Medulla oblongata (tissue), 1 donor: Measurements from ENCODE around the gene RIMS4.

Source experiments
- DNase-seq: peaks from one replicate; pipeline ENCODE4 v3.0.0-alpha.2; 2015; ENCODE audit errors: extremely low spot score

Gene RIMS4

GRCh38 chr20:44720997-44721784, 89.2 kb downstream of the RIMS4 start:
- no peak for DNase-seq

- DNase-seq, result peak; percentile 45
Measured at GRCh38 chr20:44720621-44720996, 89.7 kb downstream of the RIMS4 start.

GRCh38 chr20:44719841-44720240, 90.5 kb downstream of the RIMS4 start:
- DNase-seq, result no peak

- no peak for DNase-seq
Measured at GRCh38 chr20:44717986-44718385, 92.4 kb downstream of the RIMS4 start.

GRCh38 chr20:44716309-44717106, 93.8 kb downstream of the RIMS4 start:
- DNase-seq, result no peak

- no peak for DNase-seq
Measured at GRCh38 chr20:44715499-44716308, 94.6 kb downstream of the RIMS4 start.

GRCh38 chr20:44714701-44715498, 95.4 kb downstream of the RIMS4 start, which contains the start of gene CCN5:
CCN5 (plus strand) TSS chr20:44715369; CDS start chr20:44715391, 22 bp downstream.
- peak; percentile 70 for DNase-seq

- DNase-seq, result no peak
Measured at GRCh38 chr20:44714102-44714700, 96.1 kb downstream of the RIMS4 start.

GRCh38 chr20:44711237-44711636, 99.1 kb downstream of the RIMS4 start:
- no peak for DNase-seq

- no peak for DNase-seq
Measured at GRCh38 chr20:44709797-44710196, 100.5 kb downstream of the RIMS4 start.

GRCh38 chr20:44709380-44709779, 101.0 kb downstream of the RIMS4 start:
- DNase-seq, result no peak

GRCh38 chr20:44707018-44707579, 103.2 kb downstream of the RIMS4 start:
- no peak for DNase-seq

GRCh38 chr20:44706301-44707017, 103.9 kb downstream of the RIMS4 start:
- DNase-seq, result no peak

- DNase-seq, result no peak
Measured at GRCh38 chr20:44705364-44706094, 104.8 kb downstream of the RIMS4 start.

GRCh38 chr20:44704551-44704971, 105.8 kb downstream of the RIMS4 start:
- DNase-seq, result no peak

- DNase-seq, result no peak
Measured at GRCh38 chr20:44703956-44704488, 106.3 kb downstream of the RIMS4 start.

GRCh38 chr20:44703183-44703925, 107.0 kb downstream of the RIMS4 start:
- DNase-seq, result no peak

- DNase-seq, result peak; percentile 87
Measured at GRCh38 chr20:44702776-44703175, 107.6 kb downstream of the RIMS4 start.
